IPS DF 4.7 (cell line): ENCODE measurements around the gene PLOD3.

ENCODE experiments used
- DNase-seq: peaks from one replicate; pipeline ENCODE4 v3.0.0-alpha.2; 2013; ENCODE audit warnings: low spot score; ENCODE audit errors: extremely low read depth

The PLOD3 gene

GRCh38 chr7:101239191-101239950, 22.0 kb upstream of the PLOD3 start:
- DNase-seq: no peak

- no peak for DNase-seq
These were observed 21.1 kb upstream of the PLOD3 start for GRCh38 chr7:101238226-101239182.

GRCh38 chr7:101237206-101238067, 20.1 kb upstream of the PLOD3 start, which contains the start of gene CLDN15:
Gene CLDN15 (minus strand): TSS chr7:101237802. CDS start chr7:101237581, 221 bp downstream.
- DNase-seq: no peak

GRCh38 chr7:101236292-101236835, 19.0 kb upstream of the PLOD3 start:
- DNase-seq: no peak

GRCh38 chr7:101235522-101235921, 18.1 kb upstream of the PLOD3 start:
- DNase-seq: no peak

GRCh38 chr7:101235050-101235449, 17.7 kb upstream of the PLOD3 start:
- DNase-seq: no peak

- DNase-seq: no peak
These were observed 17.3 kb upstream of the PLOD3 start for GRCh38 chr7:101234636-101235035.

- no peak for DNase-seq
These were observed 16.6 kb upstream of the PLOD3 start for GRCh38 chr7:101233907-101234547.

GRCh38 chr7:101232141-101232850, 14.9 kb upstream of the PLOD3 start:
- DNase-seq: no peak

GRCh38 chr7:101231644-101232043, 14.3 kb upstream of the PLOD3 start:
- DNase-seq: no peak

GRCh38 chr7:101226721-101227120, 9.3 kb upstream of the PLOD3 start:
- DNase-seq: no peak

- no peak for DNase-seq
These were observed 8.3 kb upstream of the PLOD3 start for GRCh38 chr7:101225650-101226049.

GRCh38 chr7:101223528-101223927, 6.1 kb upstream of the PLOD3 start:
- no peak for DNase-seq

GRCh38 chr7:101222275-101222830, 5.0 kb upstream of the PLOD3 start:
- DNase-seq: no peak

- DNase-seq: no peak
These were observed 2.9 kb upstream of the PLOD3 start for GRCh38 chr7:101220295-101220694.

- DNase-seq: no peak
These were observed 1.1 kb upstream of the PLOD3 start for GRCh38 chr7:101218236-101219125.

GRCh38 chr7:101216860-101217387, 457 bp downstream of the PLOD3 start:
- no peak for DNase-seq
